ENCODE results near the gene POLA2.
"Not testable (repeated sequence)": the region's sequence is repeated elsewhere in the genome, so short reads cannot be mapped to it uniquely, and the experiment has no call there.

POLA2 gene, protein sequence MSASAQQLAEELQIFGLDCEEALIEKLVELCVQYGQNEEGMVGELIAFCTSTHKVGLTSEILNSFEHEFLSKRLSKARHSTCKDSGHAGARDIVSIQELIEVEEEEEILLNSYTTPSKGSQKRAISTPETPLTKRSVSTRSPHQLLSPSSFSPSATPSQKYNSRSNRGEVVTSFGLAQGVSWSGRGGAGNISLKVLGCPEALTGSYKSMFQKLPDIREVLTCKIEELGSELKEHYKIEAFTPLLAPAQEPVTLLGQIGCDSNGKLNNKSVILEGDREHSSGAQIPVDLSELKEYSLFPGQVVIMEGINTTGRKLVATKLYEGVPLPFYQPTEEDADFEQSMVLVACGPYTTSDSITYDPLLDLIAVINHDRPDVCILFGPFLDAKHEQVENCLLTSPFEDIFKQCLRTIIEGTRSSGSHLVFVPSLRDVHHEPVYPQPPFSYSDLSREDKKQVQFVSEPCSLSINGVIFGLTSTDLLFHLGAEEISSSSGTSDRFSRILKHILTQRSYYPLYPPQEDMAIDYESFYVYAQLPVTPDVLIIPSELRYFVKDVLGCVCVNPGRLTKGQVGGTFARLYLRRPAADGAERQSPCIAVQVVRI

DNA sequence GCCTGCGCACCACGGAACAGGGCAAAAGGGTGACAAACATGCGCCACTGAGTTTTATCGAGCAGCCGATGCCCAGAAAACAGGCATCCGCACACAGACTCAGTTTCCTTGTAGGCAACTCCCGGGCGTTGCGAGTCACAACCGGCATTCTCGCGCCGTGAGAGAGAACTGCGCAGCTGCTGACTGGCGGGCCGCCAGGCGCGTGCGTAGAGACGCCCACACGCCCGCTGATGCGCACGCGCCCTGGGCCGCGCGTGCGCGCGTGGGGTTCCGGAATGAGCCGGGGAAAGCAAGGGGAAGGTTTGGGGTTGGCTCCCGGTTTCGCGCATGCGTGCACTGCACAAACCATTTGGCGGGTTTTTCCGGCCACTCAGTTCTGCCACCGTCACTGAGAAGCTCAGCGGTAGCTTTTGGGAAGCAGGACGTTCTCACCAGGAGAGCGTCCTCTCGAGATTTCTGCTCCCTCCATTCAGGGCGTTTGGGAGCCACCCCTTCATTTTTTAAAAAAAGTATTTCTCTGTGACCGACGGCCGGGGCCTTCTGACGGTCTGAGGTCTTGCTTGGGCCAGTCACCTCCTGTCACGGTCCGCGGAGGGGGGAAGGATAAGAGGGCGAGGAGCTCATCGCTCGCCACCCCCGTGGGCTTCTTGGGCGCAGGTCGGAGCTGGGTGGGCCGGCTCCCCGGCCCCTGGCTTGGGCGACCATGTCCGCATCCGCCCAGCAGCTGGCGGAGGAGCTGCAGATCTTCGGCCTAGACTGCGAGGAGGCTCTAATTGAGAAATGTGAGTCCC is at the start of gene POLA2:
Gene POLA2, plus strand, starts transcription at position 372 of the 790 bp plus-strand sequence. Its CDS starts 331 bp downstream, at position 703.
- peak; percentile 97 for DNase-seq

DNA sequence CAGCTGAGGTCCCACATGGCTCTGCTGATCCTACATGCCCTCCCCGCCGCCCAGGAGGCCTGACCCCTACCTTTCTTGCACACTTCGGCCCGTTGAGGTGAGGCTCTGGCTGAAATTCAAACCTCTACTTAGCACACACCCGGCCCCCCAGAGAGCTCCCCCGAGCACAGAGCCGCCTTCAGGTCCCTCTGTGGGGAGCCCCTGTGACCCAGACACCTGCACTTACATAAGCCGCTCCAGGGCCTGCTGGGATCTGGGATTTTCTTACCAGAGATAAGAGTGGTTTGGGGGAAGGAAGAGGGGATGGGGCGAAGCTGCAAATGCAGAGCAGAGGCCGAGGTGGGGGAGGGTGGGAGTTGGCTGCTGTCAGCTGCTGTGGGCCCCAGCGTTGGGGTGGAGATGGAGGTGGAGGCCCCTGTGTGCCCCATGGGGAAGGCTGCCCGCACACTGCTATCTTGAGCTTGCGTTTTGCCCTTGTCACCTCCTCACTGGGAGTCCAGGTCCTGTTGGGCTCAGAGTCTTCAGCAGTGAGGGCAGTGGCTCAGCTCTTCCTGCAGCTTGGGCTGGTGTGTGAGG is 49.4 kb upstream of the POLA2 start:
- no peak for DNase-seq

DNA sequence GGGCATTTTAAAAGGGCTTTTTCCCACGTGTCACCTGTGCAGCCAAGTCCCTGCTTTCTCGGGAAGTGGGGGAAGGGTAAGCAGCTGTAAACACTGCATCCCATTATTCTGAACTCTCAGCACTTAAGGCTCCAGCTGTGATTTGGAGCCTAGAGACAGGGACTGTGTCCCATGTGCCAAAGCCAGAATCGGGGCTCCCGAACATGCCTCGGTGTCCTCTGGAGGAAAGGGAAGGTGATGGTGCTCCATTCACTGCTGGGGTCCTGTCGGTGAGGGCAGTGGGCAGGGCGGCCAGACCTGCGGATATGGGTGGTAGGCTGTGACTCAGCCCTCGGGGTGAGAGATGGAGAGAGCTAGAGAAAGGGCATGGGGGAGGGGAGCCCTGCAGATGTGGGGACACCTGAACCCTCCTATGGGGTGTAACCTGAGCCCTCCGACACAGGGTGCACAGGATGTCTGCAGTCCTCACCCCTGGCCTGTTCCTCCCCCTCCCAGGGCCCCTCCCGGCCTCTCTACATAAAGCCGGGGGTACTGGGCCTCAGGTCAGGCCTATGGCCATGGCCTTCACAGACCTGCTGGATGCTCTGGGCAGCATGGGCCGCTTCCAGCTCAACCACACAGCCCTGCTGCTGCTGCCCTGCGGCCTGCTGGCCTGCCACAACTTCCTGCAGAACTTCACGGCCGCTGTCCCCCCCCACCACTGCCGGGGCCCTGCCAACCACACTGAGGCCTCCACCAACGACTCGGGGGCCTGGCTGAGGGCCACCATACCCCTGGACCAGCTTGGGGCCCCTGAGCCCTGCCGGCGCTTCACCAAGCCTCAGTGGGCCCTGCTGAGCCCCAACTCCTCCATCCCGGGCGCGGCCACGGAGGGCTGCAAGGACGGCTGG is 48.2 kb upstream of the POLA2 start:
- no peak for DNase-seq

DNA sequence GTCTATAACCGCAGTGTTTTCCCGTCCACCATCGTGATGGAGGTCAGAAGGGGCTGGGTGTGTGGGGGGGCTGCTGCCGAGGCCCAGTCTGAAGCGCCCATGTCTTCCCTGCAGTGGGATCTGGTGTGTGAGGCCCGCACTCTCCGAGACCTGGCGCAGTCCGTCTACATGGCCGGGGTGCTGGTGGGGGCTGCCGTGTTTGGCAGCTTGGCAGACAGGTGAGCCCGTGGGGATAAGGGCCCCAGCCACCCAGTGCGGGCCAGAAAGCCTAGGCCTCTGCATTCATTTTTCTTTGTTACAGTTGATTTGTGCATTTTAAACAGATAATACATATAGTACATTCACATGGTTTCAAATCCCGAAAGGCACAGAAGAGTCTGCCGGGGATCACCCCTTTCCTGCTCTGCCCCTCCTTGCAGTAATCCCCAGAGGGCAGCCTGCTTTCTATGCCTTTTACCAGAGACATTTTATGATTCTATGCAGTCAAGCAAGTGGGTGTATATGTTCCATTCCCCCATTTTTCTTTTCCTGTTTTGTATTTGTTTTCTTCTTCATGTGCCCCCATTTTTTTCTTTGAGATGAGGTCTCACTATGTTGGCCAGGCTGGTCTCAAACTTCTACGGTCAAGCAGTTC is 47.4 kb upstream of the POLA2 start:
- no peak for DNase-seq

DNA sequence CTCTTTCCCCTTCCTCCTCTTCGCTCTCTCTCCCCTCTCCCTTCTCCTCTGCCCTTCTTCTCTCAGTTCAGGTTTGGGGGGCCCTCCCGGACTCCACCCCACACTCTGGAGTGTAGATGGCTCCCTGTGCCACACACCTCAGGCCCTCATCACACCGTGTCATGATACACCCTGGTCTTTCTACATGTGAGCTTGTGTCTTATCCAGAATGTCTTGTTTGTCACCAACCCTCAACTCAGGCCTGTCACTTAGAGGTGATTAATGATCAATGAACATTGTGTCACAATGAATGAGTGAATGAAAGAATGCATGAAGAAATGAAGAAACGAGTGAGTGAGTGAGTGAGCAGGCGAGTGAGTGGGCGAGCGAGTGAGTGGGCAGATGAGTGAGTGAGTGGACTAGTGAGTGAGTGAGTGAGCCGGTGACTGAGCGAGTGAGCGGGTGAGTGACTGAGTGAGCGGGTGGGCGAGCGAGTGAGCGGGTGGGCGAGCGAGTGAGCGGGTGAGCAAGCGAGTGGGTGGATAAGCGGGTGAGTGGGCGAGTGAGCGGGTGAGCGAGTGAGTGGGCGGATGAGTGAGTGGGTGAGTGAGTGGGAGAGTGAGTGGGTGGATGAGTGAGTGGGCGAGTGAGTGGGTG is 46.2 kb upstream of the POLA2 start:
- peak; percentile 71 for DNase-seq

DNA sequence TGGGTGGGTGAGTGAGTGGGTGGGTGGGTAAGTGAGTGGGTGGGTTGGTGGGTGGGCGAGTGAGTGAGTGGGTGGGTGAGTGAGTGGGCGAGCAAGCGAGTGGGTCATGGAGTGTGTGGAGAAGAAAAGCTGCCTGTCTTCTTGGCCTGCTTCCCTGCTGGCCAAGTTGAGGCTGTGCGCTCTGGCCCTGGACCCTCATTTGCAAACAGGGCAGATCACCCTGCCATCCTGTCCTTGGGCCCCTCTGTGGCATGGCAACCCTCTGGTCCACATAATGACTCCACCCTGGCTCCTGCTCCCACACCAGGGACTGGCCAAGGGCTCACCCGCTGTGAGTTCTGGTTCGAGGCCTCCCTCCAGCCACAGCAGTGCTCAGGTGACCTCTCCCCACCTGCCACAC is 44.9 kb upstream of the POLA2 start:
- DNase-seq = no peak

DNA sequence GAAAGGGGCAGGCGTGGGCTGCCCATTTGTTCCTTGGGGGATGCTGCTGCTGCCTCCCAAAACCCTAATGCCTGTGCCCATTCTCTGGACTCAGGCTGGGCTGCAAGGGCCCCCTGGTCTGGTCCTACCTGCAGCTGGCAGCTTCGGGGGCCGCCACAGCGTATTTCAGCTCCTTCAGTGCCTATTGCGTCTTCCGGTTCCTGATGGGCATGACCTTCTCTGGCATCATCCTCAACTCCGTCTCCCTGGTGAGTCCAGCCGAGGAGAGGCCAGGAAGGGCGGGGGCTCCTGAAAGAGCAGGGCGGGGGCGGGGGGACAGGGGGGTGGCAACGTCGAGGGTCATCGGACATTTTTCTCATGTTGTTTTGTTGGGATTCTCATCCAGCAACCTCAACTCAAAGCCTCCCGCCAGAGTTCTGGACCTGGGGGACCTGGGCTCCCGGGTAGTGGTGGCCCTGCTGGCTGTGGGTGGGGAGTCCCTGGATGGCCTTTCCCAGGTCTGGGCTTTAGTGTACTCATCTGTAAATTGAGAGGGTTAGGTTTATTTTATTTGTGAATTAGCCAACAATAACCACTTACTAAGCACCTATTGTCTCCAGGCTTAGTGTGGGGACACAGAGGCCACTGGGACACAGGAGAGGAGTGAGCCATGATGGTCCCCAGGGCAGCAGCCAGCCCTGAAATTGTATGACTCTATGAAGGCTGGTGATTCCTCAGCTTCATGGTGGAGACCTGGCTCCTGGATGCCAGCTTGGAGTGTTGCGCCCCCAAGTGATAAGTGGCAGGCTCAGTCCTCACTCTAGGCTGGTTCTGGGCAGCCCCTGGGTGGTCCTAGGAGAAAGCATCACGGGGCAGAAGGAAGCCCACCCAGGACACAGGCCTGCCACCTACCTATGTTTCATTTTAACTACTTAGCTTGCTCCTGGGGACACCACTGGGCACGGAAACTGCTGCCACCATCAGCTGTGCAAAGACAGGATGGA is 44.0 kb upstream of the POLA2 start:
- no peak for DNase-seq

DNA sequence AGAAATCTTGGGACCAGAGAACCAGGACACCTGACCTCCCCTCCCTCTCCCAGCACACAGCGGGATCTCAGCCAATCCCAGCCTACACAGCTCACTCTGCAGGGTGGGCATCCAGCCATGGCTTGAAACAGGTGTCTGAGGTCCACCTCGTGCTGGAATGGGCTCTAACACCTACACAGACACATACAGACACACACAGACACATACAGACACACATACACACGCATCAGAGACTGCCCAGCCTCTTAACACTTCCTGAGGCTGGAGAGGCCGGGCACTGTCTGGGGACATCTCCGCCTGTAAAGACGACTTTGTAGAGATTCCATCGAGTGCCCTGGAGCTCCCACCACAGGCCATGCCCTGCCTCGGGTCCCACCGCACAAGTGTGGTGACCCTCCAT is 43.3 kb upstream of the POLA2 start:
- DNase-seq = no peak

DNA sequence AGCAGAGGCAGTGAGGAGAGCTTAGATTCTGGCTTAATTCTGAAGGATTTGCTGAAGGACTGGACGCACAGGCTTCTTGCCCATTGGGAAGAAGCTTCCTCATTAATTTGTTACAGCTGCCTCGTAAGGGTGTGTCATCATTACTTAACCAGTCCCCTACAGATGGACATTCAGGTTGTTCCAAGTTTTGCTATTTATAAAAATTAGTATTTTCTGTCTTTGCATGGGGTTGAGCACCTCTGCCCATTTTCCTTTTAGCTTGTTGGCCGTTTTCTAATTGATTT is 41.9 kb upstream of the POLA2 start:
- DNase-seq = no peak

DNA sequence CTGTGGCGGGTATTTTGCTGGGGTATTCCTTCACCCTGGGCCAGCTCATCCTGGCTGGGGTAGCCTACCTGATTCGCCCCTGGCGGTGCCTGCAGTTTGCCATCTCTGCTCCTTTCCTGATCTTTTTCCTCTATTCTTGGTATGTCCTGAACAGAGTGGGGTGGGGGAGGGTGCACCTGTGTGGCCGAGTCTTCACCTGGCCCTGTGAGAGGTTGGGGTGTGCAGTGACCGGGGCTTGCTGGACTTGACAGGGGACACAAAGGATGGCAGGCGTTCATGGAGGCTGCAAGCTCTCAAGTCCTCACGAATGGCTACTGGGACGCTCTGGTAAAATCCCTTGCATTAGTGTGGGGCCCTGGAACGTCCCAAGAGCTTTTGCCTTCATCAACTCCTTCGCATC is 40.7 kb upstream of the POLA2 start:
- no peak for DNase-seq

DNA sequence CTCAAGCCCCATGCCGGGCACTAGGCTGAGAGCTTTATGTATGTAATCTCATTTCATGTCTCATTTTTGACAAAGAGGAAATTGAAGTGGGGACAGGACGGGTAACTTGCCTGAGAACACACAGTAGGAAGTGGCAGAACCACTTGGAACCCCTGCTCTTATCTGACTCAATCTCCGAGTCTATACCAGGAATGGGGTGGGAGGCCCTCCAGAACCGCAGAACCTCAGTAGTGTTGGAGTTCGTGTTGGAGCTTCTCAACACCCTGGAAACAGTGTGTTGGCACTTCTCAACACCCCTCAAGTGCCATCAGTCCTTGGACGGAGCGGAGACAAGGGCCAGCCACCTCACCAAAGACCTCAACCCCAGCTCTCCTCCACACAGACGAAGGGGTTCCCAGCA is 38.8 kb upstream of the POLA2 start:
- no peak for DNase-seq

DNA sequence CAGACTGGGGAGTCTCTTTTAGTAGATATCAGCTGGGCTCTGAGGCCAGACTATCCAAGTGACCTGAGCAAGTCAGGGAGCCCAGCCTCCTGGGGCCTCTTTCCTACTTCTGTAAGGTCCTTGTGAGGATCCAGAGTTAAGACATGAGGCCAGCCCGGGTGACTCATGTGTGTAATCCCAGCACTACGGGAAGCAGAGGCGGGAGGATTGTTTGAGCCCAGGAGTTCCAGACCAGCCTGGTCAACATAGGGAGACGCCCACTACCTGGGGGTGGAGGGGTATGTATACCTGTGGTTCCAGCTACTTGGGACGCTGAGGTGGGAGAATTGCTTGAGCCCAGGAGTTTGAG is 36.9 kb upstream of the POLA2 start:
- no peak for DNase-seq

DNA sequence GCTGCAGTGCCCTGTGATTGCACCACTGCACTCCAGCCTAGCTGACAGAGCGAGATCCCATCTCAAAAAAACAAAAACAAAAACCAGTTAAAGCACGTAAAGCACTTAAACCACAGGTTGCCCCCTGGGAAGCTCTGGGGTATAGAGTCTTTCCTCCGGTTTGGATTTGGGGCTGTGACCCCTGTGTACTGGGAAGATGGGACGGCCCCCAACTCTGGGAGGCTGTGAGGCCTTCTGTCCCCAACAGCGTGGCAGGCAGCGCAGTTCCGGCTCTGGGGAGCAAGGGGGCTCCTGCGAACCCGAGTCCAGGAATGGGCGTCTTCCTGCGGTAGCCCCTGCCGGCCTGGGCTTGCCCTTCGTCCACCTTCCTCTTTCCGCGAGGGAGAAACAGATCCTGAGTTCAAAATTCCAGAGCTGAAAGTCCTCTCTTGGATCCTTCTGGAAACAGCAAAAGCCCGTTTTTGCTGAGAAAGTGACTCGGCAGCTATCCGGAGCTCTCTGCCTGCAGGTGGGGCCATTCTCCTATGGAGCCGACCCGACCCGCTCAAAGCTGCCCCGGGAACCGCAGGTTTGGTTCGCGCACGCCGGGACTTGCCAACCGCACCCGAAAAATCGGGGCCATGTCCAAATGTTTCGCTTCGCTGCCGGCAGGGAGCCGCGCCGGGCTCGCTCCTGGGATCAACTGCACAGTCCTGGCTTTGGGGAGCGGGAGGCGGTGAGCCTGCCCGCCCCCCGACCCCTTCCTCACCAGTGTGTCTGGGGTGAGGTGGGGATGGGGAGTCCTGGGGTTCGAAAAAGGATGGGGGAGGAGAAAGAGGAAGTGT is 36.3 kb upstream of the POLA2 start:
- DNase-seq = peak; percentile 59

DNA sequence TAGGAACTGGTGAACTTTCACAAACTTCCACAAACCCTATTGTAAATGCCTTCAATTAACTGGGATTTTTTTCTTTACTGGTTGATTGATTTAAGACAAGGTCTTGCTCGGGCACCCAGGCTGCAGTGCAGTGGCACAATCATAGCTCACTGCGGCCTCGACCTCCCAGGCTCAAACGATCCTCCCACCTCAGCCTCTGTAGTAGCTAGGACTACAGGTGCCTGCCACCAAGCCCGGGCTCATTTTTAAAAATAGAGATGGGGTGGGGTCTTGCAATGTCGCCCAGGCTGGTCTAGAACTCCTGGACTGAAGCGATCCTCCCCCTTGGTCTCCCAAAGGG is 35.7 kb upstream of the POLA2 start:
- no peak for DNase-seq

DNA sequence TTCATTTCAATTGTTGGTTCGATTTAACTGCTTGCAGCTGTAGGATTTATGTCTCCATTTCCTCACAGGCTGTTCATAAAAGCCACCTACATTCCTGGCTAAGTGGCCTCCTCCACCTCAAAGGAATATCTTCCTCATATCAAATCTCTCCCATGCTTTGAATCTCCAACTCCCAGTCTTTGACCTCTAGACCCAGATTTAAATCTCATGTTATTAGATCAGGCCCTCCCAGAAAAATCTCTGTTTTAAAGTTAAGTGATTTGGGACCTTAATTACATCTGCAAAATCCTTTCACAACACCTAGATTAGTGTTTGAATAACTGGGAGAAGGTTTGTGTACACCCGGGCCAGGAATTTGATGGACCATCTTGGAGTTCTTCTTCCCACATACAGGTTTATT is 33.9 kb upstream of the POLA2 start:
- no peak for DNase-seq

DNA sequence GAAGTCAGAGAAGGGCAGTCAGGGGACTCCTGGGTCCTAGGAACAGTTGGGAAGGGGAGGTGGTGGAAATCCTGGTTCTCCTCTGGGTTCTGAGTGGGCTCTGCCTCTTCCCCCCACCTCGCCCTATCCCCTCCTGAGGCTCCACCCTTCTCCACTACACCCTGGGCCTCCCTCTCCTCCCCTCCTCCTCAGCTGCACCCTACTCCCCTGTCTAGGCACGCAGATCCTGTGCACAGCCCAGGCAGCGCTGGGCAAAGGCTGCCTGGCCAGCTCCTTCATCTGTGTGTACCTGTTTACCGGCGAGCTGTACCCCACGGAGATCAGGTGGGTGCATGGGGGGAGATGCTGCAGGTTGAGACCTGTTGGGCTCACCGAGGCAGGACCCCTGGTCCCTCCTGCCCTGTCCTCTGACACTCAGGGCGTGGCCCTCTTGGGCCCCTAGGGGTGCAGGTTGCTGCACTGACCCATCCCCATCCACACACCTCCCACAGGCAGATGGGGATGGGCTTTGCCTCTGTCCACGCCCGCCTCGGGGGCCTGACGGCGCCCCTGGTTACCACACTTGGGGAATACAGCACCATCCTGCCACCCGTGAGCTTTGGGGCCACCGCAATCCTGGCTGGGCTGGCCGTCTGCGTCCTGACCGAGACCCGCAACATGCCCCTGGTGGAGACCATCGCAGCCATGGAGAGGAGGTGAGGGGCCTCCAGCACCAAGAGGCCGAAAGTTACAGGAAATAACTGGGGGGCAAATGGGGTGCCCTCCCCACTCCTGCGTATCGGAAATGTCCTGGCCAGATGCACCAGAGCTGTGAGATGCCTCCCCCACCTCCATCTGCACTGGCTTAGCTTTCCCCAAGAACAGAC is 25.3 kb upstream of the POLA2 start:
- DNase-seq = no peak

DNA sequence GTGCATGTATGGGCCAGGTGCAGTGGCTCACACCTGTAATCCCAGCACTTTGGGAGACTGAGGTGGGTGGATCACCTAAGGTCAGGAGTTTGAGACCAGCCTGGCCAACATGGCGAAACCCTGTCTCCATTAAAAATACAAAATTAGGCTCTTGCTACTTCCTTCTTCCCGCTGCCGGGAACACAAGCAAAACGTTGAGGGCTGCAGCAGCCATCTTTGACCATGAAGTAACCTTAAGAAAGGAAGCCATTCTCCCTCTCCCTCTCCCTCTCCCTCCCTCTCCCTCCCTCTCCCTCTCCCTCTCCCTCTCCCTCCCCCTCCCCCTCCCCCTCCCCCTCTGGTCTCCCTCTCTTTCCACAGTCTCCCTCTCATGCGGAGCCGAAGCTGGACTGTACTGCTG is 23.5 kb upstream of the POLA2 start:
- not testable (repeated sequence) for DNase-seq

DNA sequence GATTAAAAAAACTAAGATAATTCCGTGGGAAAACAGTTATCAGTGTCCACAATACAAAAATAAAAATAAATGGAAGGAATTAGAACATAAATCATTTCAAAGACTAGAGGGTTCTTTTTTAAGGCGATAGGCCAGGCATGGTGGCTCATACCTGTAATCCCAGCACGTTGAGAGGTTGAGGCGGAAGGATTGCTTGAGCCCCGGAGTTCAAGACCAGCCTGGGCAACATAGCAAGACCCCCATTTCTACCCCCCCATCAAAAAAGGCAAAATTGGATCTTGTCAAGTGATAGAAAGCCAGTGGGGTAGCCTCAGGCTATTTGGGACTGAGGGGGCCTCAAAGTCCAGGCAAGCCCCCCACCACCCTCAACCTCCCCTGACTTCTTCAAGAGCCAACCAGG is 20.6 kb upstream of the POLA2 start:
- DNase-seq = no peak

DNA sequence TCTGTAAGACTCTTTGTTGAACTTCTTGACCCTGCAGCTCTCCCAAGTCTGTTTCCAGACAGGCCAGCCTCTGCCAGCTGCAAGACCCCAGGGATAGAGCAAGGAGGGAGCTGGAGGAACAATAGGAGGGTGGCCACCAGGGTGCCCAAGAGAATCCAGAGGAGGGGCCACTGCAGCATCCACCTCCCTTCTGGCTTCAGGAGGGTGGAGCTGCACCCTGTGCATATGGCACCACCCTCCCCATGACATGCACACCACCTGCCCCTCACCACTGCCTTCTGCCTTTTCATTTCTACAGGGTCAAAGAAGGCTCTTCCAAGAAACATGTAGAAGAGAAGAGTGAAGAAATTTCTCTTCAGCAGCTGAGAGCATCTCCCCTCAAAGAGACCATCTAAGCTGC is 20.1 kb upstream of the POLA2 start:
- no peak for DNase-seq
